NCI-H748 (cell line): Measurements from ENCODE around the gene KCNT2.
"Not testable (repeated sequence)": the region's sequence is repeated elsewhere in the genome, so short reads cannot be mapped to it uniquely, and the experiment has no call there.

Source experiments
- DNase-seq: peaks from one replicate; lab custom pipeline; 2025; ENCODE audit not compliant: unreplicated experiment; lab: John Stamatoyannopoulos, UW

Gene KCNT2

DNA sequence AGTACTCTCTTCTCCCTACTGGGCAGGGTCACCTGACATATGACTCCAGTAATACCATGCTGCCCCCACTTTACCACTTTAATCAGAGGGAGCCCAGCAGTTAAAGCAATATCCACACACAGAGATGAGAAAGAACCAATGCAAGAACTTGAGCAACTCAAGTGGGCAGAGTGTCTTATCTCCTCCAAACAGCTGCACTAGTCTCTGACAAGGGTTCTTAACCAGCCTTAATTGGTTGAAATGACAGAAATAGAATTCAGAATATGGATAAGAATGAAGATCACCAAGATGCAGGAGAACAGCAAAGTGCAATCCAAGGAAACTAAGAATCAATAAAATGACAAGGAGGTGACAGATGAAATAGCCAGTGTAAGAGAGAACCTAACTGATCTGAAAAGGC is 91.0 kb downstream of the KCNT2 start:
- DNase-seq = no peak

DNA sequence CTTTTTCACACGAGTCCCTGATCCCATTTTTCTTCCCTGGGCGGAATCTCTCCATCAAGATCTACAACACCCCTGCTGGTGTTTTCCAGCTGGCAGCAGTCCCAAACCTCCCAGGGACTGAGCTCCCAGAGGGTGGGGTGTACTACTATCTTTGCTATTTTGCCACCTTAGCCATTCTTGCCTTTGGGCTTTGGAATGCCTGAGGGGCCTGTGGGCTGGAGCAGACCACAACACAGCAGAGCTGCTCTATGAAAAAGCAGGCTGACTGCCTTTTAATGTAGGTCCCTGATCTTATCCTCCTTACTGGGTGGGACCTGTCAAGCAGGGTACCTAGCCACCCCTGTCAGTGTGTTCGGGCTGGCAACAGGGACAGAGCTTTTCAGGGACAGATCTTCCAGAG is 91.9 kb downstream of the KCNT2 start:
- no peak for DNase-seq

DNA sequence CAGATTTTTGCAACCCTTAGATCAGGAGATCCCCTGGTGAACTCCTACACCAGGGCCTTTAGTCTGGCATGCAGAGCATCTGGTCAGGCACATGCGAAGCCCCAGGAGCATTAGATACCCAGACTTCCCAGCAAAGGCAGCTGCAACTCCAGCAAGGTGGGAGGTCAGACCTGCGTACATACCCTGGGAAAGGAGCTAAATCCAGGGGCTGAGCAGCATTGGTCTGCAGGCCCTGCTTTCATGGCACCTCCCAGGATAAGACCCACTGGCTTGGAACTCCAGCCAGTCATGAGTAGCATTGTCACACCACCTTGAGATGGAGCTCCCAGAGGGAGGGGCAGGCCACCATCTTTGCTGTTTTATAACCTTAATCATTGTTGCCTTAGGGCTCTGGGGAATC is 92.3 kb downstream of the KCNT2 start:
- no peak for DNase-seq

DNA sequence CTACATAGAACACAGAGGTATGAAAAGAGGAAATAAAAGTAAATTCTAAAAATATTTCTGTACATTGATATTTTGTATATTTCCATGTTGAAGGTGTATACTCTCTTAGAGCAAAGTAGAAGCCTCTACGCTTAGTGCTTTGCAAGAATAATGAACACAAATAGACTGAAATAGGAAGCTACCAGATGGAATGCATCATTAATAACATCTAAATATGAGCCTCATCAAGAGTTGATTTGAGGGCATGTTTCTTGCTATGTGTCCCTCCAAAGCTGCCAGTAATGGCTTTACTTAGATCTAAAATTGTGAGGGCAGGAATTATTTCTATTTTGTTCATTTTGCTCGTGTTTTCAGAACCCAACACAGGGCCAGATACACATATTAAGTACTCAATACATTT is 94.4 kb downstream of the KCNT2 start:
- no peak for DNase-seq

DNA sequence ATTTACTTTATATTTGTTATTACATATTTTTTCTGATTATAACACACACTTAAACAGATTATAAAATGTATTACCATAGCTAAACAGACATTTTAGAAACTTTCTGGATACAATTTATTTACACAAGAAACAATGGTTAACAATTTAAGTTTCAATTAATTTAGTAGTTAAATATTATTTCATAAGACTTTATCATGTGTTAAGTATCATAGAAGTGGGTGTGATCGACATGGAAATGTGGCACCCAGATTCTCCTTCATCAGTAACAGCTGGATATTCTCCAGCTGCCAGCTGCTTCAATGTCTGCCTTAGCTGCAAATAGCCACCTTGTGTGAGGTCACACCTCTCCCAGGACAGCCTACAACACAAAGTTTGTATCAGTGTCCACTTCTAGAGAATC is 97.8 kb downstream of the KCNT2 start:
- DNase-seq = no peak

DNA sequence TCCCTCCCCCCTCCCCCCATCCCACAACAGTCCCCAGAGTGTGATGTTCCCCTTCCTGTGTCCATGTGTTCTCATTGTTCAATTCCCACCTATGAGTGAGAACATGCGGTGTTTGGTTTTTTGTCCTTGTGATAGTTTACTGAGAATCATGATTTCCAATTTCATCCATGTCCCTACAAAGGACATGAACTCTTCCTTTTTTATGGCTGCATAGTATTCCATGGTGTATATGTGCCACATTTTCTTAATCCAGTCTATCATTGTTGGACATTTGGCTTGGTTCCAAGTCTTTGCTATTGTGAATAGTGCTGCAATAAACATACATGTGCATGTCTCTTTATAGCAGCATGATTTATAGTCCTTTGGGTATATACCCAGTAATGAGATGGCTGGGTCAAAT is 104.0 kb downstream of the KCNT2 start:
- not testable (repeated sequence) for DNase-seq

DNA sequence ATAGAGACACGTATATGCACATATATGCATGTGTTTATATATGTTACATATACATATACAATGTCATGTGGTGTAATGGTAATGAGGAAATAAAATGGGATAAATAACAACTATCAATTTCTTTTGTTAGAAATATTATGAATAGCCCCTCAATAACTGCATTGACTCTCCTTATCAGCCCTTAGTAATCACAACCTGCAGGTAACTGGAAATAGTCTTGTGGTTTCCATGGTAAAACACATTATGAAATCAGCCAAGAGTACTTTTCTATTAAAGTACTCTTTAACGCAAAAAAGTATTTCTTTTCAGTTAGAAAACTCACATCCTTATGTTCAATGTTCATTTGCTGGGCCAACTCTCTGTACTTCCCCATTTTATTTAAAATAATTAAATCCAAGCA is 105.8 kb downstream of the KCNT2 start:
- DNase-seq = no peak

DNA sequence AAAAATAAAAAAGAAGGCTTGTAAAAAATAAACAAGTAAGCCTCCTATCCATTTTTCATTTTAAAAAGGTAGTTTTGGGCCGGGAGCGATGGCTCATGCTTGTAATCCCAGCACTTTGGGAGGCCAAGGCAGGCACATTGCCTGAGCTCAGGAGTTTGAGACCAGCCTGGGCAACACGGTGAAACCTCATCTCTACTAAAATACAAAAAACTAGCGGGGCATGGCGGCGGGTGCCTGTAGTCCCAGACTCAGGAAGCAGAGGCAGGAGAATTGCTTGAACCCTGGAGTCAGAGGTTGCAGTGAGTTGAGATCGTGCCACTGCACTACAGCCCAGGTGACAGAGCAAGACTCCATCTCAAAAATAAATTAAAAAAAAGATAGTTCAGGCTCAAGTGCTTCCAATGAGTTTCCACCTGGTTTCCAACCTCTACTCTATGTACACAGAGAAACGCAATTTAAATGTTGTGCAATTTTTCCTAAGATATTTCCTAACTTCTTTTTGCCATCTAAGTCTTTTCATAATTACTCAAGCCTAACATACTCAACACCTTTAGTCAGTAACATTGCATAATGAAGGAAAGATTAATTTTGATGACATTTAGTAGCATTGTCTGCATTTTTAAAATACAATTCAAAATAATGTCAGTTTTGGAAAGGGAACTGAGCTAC is 106.3 kb downstream of the KCNT2 start:
- no peak for DNase-seq

DNA sequence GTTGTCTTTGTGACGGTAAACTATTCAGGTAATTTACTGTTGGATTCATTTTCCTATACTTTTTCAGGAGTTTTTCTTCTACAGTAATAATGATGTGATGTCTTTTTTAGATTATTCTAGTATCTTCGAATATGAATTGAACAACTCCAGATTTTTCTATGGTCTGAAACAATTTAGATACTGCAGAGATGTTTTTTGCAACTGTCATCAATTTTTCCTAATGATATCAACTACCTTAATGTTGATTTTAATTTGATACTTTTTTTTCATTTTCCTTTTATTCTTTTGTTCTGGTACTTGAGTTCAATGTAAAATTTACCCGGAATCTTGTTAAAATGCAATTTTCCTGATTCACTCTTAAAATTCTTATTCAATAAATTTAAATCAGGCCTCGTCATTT is 110.4 kb downstream of the KCNT2 start:
- DNase-seq = no peak

DNA sequence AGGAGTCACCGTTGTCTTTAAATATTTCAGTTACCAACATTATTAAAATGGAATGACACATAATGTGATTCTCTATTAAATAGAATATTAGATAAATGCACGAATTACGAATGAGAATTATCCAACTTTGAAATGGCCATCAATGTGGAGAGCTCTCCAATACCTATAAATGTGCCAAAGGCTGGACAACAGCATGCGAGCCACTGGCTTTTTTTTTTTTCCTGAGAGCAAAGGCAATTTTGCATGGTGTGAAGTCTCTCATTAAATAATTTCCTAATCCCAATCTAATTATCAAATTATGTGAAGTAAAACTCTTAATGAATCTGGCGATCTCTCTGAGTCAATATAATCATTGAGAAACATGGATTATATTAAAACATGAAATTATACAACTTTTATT is 113.5 kb downstream of the KCNT2 start:
- no peak for DNase-seq

DNA sequence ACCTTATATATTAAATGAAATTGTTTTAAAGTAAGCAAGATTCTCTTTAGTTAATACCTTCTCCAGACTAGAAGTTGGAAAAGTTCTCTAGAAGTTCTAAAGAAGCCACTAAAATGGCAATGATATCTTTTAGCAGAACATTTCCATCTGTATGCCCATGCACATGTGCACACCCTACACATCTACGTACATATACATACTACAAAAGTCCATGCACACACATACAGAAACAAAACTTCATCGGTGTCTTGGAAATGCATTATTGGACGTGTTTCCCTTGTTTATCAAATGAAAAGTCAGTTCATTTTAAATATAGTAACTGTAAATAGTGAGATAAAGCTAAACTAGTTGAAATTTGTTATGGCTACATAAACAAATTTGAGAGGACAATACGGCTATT is 114.4 kb downstream of the KCNT2 start:
- DNase-seq = no peak

DNA sequence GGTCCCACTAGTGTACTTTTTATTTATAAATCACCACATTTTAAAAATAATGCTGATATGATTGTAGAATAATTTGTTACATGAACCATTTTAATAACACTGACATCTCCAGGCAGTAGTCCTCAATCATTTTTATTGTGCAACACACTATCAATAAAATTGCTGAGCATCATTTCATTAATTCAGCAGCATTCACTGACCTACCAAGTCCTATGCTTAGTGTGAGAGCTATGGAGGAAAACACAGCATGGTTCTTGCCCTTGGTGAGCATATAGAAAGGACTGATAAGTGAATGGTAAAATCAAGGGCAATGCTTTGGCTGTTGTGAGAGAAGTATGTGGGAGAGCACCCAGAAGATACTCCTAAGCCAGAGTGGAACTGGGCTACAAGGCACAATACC is 119.7 kb downstream of the KCNT2 start:
- no peak for DNase-seq

DNA sequence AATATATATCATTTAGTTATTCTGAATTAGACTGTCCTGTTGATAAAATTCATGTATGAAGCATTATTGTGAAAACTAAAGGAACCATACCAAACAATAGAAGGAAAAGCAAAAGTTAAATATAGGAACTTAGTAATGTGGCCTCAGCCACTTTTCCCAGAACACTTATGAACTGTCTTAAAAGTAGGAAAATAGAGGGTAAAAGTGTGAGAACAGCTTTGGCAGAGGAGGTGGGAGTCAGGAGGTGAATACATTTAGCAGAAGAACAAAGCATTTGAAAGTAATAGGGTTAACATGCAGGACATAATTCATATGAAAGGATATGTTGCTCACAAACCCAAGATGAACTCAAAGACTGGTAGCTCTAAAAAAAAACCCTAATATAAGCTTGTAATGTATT is 121.9 kb downstream of the KCNT2 start:
- no peak for DNase-seq

DNA sequence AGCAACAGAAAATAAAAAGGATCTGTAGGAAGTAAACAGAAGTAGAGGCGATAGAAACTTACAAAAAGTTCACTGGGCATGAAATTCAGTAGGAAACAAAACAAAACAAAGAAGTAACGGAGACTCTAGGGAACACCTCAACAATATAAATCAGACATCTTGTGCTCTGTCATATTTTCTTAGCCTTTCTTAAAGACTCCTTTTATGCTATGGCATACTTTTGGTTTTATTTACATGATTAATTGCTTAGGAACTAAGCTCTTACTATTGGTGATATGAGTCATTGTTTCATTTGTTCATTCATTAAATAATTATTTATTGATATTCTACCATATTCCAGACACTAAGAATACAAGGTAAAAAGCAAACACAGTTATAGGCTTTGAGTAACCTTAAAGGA is 126.6 kb downstream of the KCNT2 start:
- no peak for DNase-seq

DNA sequence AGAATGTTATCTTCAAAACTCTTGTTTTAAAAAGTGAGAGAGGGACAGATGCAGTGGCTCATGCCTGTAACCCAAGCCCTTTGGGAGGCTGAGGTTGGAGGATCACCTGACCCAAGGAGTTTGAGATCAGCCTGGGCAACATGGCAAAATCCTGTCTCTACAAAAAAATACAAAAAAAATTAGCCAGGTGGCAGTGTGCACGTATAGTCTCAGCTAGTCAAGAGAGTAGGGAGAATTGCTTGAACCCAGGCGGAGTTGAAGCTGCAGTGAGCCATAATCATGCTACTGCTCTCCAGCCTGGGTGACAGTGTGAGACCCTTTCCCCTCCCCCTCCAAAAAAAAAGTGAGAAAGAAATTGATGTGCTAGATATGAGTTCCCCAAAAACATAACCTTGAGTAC is 131.0 kb downstream of the KCNT2 start:
- DNase-seq = no peak

DNA sequence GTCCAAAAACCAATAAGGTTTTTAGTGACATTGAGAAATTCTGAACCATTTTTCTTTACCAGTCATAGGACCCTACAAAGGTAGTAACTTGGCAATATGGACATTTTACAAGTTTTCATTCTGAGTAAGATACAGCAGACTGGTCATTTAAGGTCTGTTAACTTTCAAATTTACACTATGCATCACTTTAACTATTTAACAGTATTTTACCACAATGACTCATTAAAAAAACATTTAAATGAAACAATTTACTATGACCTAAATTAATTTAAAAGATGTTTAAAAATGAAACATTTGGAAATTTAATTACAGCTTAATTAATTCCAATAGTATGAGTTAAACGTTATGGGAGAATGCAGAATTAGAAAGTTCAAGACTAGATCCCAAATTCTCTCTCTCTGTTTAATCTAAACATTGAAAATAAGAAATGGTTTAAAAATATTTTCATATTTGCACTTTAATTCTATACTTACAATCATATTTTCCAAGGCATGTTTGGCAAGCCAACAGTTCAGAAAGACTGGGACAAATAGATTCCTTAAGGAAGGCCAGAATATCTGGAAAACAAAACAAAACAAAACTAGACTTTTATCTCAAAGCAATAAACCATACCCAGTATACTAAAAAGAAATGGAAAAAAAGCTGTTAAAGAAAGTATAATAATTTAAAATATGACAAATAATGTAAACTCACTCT is 140.9 kb downstream of the KCNT2 start:
- DNase-seq = no peak

DNA sequence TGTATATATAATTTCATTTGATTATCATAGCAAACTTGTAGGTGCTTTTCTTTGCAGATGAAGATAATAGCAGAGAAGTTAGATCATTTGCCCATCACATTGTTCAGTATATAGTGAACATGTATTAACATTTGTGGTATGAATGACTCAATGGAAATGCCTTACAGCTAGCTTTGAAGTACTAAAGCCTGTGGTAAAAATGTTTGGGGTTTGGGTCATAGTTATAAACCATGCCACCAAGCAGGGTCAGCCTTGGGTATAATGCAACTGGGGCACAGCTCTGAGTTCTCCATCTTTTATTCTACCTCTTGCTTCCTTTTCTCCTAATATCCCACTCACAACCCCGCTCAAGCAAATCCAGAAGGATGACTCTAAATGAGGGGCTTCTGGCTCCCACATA is 141.6 kb downstream of the KCNT2 start:
- DNase-seq = no peak

DNA sequence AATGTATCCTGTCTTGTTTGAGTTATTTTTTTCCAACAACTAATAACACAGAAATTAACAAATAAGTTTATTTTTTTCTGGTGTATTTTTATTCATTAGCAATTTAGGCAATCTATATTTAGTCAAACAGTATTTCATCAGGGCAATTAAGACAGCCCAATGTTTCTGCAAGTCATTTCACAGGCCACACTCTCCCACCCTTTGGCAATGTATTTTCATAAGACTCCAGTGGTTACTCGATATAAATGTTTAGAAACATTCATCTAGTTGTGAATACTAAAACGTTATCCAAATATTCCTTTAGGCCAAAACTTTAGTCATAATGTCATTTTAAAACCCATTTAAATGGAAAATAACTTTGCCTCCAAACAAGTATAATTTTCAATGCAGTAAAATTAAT is 142.1 kb downstream of the KCNT2 start:
- DNase-seq = no peak

DNA sequence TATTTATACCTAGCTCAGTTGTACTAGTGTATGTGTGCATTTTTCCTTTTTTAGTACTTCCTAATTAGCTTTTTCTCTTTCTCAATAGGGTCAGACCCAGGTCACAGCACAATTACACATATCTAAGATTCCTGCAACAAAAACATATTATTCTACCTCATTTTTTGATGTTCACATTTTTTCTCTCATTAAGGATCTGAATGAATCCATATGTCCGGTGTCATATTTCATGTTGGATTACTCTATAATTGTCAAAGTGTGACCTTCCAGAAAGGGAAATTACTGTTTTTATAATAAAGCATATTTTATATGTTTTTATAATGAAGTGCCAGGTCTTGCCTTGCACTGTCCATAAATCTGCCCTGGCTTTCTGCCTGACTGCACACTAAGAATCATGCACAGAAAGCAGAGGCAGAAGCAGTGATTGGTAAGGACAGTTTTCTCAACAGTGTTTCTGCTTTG is 143.7 kb downstream of the KCNT2 start:
- no peak for DNase-seq

DNA sequence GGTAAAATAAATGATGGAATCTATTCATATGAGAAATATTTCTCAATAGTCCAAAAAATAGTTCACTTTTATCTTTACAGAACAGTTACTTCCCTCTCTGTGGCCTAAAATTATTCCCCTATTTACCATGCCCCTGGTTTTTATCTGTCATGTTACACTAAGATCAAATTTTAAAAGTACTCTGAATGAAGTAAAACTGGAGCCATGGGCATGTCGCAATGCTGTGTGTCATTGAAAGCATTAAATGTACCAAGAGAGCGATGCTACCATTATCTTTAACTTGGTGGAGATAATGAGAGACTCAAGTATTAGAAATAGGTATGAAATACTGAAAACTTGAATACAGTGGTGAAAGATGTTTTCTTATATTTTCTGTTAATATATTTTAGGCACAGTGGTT is 146.2 kb downstream of the KCNT2 start:
- DNase-seq = no peak

DNA sequence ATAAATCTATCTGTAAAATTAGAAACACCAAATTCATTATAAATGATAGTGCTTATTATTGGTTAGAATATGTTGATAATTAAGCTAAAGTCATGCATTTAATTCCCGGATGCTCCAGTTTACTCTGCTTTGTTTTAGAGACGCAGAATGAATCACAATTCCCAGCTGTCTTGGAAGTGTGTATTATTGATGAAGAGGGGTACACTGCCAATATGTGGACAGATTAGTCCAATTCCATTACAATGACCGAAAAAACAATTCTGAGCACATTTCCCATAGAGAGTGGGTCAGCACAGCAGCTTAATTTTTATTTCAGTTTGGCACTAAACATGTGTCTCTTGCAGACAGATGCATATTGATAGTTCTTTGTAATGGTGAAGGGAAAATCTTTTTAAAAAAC is 146.7 kb downstream of the KCNT2 start:
- DNase-seq = no peak

DNA sequence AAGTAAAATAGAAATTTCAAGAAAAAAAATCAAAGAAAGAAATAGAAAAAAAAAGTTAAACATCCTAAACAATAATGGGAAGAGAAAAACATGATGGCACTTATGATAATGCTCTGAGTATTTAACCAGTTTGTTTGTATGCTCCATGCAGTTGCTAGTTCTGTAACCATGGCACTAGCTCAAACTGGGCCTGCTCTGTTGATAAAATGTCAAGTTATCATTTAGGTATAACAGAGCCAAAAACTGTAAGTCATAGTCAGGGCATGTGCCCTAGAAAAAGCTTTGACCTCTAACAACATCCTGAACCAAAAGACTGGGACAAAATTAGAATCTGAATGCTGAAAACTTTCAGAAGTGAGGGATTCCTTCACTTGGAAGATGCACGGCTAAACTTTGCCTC is 148.9 kb downstream of the KCNT2 start:
- no peak for DNase-seq

DNA sequence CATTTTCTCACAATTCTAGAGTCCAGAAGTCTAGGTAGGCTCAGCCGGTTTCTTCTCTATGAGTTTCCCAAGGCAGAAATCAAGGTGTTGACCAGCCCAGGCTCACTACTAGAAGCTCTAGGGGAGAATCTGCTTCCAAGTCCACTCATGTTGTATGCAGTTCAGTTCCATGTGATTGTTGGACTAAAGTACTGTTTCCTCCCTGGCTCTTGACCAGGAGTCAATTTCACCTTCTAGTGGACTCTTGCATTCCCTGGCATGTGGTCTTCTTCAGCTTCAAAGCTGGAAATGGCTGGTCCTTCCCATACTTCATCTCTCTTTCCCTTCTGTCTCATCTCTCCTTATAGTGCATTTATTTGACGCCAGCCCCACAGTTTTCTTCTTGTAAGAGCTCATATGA is 153.4 kb downstream of the KCNT2 start:
- no peak for DNase-seq
